ENCODE results near the gene PARD3. TPM values are rescaled to one million over a fixed set of nuclear protein-coding genes. Genes with fewer than 3 reads are reported as not detected.

Gene PARD3
- total and polyA plus RNA-seq, 7 donors = 20.2 to 84.4 (median 53.4) TPM

GRCh38 chr10:34609287-34609940 lies 205.7 kb downstream of the PARD3 start:
- TF ChIP-seq CTCF (IDR thresholded peaks at IDR 0.05) = no peak
- no peak overlapping the region for H3K27ac ChIP-seq
- no peaks in the 10 kb centered on the region for H3K27me3 ChIP-seq (ENCODE audit: insufficient read depth in 3 of 3, low read length in 2 of 3)
- DNase-seq (no peak), ATAC-seq (no peak)
- intact Hi-C loops (cut with DNase I) = no loop called here
- H3K9me3 ChIP-seq = no peaks in the 10 kb centered on the region
- 93 to 97% (median 96%) methylated on average over 9 of the region's 9 CpGs for WGBS, 3 donors
- H3K4me1 ChIP-seq = peaks cover 4% of the 10 kb centered on the region
- H3K4me3 ChIP-seq = no peak overlapping the region
- H3K36me3 ChIP-seq (ENCODE audit: insufficient read depth in 1 of 2, low read depth in 1 of 2) = no peaks in the 10 kb centered on the region

DNA sequence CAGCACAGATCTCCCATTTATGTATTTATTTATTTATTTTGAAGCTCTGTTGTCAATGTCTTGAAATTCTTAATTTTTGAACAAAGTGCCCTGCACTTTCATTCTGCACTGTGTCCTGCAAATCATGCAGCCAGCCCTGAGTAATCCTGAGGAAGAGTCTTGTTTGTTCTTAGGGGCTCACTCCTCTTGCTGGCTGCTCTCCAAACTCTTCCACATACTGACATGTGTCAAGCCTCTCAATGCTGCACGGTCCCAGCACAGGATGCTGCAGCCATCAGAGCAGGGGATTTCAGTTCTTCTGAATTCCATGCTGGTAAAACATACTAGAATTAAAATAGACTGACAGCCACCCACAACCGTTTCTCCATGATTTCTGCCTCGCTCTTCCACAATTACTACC lies 207.2 kb downstream of the PARD3 start:
- ATAC-seq = no peak
- H3K27ac ChIP-seq = no peak overlapping the region
- H3K4me1 ChIP-seq = peaks cover under 1% of the 10 kb centered on the region
- no peaks in the 10 kb centered on the region for H3K36me3 ChIP-seq (ENCODE audit: insufficient read depth in 1 of 2, low read depth in 1 of 2)
- no peak overlapping the region for H3K4me3 ChIP-seq
- no peaks in the 10 kb centered on the region for H3K9me3 ChIP-seq
- DNase-seq = no peak
- intact Hi-C loops (cut with DNase I) = no loop called here
- H3K27me3 ChIP-seq (ENCODE audit: insufficient read depth in 3 of 3, low read length in 2 of 3) = no peaks in the 10 kb centered on the region
- WGBS, 3 donors = 47 to 69% (median 63%) methylated on average over 3 of the region's 3 CpGs
- TF ChIP-seq CTCF (IDR thresholded peaks at IDR 0.05) = no peak

DNA sequence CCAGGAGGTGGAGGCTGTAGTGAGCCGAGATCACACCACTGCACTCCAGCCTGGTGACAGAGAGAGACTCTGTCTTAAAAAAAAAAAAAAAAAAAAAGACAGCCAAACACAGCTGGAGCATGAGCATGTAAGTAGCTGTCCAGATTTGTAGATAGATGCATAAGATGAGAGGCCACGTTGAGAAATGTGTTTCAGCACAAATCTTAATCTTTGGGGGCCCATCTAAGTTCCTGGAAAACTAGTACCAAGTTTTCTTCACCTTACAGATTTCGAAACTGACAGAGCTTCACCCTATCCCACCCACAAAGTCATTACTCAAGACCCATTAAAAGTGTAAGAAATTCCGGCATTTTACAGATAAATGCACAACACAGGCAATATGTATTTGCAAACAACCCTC lies 208.2 kb downstream of the PARD3 start:
- ATAC-seq (no peak), DNase-seq (no peak)
- Histone ChIP-seq H3K9me3 (no peaks in the 10 kb centered on the region), H3K27me3 (ENCODE audit: insufficient read depth in 3 of 3, low read length in 2 of 3) (no peaks in the 10 kb centered on the region), H3K4me3 (no peak overlapping the region), H3K4me1 (no peaks in the 10 kb centered on the region), H3K27ac (no peak overlapping the region), H3K36me3 (ENCODE audit: insufficient read depth in 1 of 2, low read depth in 1 of 2) (no peaks in the 10 kb centered on the region)
- WGBS, 3 donors = 67 to 74% (median 71%) methylated on average over 4 of the region's 4 CpGs
- intact Hi-C loops (cut with DNase I) = no loop called here
- TF ChIP-seq CTCF (IDR thresholded peaks at IDR 0.05) = no peak

GRCh38 chr10:34602478-34602877 lies 212.6 kb downstream of the PARD3 start:
- Histone ChIP-seq H3K9me3 (no peaks in the 10 kb centered on the region), H3K27me3 (ENCODE audit: insufficient read depth in 3 of 3, low read length in 2 of 3) (no peaks in the 10 kb centered on the region), H3K4me1 (peaks cover 8% of the 10 kb centered on the region), H3K4me3 (no peak overlapping the region), H3K36me3 (ENCODE audit: insufficient read depth in 1 of 2, low read depth in 1 of 2) (no peaks in the 10 kb centered on the region), H3K27ac (no peak overlapping the region)
- DNase-seq = no peak
- no peak for TF ChIP-seq CTCF (IDR thresholded peaks at IDR 0.05)
- WGBS, 3 donors = 95 to 96% (median 96%) methylated on average over 4 of the region's 4 CpGs
- intact Hi-C loops (cut with DNase I) = no loop called here
- no peak for ATAC-seq

- ATAC-seq (no peak), DNase-seq (no peak)
- 96 to 97% (median 96%) methylated on average over 3 to 4 of the region's 4 CpGs for WGBS, 3 donors
- Histone ChIP-seq H3K4me1 (peaks cover 12% of the 10 kb centered on the region), H3K4me3 (no peak overlapping the region), H3K27ac (no peak overlapping the region), H3K9me3 (no peaks in the 10 kb centered on the region), H3K36me3 (ENCODE audit: insufficient read depth in 1 of 2, low read depth in 1 of 2) (no peaks in the 10 kb centered on the region), H3K27me3 (ENCODE audit: insufficient read depth in 3 of 3, low read length in 2 of 3) (no peaks in the 10 kb centered on the region)
- TF ChIP-seq CTCF (IDR thresholded peaks at IDR 0.05) = no peak
- intact Hi-C loops (cut with DNase I) = no loop called here
Observed at GRCh38 chr10:34601691-34602090, 213.4 kb downstream of the PARD3 start.
